ENCODE results near the gene BACE1.
"Not testable (repeated sequence)": the region's sequence is repeated elsewhere in the genome, so short reads cannot be mapped to it uniquely, and the experiment has no call there.

Gene BACE1

DNA sequence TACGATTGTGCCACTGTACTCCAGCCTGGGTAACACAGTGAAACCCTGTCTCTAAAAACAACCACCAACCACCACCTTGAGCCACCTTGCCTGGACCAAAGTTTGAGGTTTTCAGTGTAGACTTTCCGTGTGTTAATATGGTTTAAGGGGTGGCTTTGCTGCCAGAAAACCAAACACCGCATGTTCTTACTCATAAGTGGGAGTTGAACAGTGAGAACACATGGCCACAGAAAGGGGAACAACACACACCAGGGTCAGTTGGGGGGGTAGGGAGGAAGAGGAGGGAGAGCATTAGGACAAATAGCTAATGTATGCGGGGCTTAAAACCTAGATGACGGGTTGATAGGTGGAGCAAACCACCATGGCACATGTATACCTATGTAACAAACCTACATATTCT is 43.9 kb downstream of the BACE1 start:
- not testable (repeated sequence) for DNase-seq

DNA sequence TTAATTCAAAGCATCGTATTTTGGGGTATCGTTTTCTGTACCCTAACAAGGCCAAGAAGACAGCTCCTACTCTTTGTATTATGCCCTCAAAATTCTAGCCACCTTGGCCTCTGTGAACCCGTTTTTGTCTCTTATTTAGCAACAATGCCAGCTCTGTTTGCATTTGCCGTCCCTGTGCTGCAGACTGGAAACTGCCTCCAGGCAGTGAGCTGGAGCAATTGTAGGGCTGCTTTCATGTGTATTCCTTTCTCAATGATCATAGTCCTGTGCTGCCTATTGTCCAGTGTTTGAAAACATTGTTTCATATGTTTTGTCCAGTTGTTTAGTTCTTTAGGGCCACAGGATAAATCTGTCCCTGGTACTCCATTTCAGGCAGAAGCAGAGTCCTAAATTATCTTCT is 44.8 kb downstream of the BACE1 start:
- no peak for DNase-seq

DNA sequence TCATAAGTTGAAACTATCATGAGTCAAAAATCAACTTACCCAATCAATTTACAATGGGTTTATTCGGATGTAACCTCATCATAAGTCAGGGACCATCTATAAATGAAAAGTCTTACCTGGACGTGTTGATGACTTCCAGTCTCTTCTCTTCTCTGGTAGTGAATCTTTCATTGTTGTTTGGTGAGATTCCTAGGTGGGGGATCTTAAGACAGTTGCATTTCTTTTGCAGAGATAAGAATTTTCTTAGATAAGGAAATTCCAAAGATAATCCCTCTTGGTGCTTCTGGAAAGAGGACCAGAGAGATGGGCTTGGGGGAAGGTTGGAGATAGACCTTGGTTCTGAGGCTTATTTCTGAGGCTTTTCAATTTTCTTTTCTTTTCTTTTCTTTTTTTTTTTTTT is 46.2 kb downstream of the BACE1 start:
- no peak for DNase-seq

DNA sequence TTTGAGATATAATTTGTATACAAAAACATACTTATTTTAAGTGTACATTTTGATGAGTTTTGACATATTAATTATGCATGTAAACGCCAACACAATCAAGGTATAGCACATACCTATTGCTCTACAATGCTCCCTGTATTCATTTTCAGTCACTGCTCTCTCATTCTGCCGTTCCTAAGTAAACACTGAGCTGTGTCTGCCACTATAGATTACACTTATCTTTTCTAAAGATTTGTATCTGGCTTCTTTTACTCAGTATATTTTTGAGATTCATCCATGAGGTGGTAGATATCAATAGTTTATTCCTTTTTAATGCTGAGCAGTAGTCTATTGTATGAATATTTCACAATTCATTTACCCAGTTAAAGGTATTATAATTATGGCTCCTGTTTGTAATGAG is 50.3 kb downstream of the BACE1 start:
- no peak for DNase-seq

DNA sequence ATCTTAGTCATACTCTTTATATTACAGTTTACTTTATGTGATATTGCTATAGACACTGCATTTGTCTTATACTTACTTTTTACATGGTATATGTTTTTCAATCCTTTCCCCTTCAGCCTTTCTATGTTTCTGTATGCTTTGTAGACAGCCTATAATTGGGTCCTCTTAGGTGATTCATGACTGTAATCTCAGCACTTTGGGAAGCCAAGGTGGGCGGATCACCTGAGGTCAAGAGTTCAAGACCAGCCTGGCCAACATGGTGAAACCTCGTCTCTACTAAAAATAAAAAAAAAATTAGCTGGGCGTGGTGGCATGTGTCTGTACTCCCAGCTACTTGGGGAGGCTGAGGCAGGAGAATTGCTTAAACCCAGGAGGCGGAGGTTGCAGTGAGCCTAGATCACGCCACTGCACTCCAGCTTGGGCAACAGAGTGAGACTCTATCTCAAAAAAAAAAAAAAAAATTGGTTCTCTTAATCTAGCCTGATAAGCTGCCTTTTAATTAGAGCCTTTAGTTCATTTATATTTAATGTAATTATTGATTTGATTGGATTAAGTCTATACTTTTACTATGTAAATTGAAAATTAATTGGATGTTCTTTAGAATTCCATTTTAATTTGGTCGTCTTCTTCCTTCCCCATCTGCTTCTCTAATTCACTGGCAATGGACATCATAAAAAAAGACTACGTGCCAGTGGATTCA is 51.3 kb downstream of the BACE1 start:
- DNase-seq = not testable (repeated sequence)

DNA sequence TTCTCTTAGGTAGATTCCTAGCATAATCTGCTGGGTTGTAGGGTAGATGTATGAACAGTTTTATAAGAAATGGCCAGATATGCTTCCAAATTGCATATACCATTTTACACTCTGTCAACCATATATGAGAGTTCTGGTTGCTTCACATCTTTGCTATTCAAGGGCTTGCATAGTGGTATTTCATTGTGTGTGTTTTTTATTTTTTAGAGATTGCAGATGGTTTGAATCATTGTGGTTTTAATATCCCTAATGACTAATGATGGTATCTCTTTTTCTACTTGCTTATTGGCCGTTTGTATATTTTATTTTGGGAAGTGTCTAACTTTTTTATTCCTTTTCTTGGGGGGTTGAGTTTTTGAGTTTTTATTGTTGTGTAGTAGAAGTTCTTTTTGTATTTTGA is 56.6 kb downstream of the BACE1 start:
- DNase-seq = no peak

DNA sequence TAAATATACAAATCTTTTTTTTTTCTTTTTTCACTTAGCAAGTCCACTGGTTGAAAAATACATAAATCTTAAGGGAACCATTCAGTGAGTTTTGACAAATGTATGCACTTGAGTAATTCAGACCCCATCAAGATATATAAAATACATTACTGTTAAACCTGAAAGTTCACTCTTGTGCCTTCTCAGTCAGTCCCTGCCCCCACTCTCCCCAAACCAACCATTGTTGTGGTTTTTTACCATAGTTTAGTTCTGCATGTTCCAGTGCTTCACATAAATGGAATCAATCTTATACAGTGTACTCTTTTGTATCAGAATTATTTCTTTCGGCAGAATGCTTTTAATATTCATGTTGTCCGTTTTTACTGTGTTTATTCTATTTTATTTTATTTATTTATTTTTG is 57.5 kb downstream of the BACE1 start:
- DNase-seq = no peak

DNA sequence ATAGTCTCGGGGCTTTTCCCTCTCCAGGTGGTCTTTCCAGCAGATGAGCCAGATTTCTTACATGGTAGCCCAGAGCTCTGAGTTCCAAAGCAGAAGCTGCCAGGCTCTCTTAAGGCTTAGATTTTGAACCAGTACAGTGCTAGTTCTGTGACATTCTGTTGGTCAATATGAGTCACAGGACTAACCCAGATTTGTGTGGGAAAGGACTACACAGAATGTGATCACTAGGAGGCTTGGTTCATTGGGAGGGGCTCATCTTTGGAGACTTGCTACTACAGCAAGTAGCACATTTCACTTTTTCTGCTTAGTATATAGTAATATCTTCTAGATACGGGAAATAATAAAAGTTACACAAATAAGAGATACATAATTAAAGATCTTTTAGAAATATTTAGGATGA is 59.5 kb downstream of the BACE1 start:
- no peak for DNase-seq

DNA sequence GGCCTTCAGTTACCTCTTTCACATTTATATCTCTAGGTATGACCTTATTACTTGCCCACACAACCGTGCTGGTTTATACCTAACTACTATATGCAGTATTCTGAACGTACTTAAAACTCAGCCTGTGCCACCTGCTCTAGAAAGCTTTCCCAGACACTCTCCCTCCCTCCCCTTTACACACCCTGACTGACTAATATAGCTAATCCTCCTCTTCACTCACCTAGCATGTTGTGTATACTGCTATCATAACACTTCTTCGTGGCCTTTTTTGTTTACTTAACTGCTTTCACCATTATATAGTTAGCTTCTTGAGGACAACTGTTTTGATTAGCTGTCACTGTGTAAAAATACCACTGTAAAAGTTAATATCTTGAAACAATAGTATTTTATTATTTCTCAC is 60.1 kb downstream of the BACE1 start:
- DNase-seq = no peak

DNA sequence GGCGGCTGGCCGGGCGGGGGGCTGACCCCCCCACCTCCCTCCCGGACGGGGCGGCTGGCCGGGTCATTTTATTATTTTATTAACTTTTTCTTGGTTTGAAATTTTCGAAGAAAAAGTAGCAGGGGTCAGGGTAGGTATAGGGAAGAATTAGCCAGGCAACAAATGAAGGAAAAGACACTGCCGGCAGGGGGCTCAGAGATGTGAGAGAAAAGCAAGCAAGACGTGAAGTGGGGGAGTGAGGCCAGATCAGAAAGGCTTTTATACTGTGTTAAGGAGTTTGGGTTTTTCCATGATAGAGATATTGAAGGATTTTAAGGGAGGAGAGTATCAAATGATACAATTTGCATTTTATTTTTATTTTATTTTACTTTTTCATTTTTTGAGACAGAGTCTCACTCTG is 64.5 kb downstream of the BACE1 start:
- no peak for DNase-seq

DNA sequence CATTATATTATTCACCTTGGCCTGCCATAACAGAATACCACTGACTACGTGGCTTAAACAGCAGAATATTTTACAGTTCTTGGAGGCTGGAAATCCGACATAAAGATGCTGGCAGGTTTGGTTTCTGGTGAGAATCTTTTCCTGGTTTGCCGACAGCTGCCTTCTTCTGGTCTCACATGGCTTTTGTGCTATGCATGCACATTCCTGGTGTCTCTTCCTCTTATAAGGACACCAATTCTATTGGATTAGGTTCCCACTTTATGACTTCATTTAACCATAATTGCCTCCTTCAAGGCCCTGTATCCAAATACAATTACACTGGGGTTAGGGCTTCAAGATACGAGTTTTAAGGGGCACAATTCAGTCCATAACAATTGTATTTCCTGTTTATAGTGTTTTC is 66.5 kb downstream of the BACE1 start:
- no peak for DNase-seq

DNA sequence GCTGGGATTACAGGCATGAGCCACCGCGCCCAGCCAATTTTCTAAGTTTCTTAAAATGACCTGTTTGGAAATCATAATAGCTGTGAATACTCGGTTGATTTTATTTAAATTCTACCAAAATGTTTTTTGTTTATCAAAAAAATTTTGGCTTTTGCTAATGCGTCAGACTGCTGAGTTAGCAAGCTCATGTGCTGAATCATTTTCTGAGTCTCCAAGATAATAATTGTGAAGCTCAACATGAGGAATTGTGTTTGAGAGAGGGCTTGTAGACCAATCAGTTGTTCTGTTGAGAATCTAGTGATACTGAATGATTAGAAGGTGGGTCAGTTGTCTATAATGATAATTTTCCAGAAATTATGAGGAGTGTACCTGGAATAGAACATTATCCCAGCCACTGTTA is 67.7 kb downstream of the BACE1 start:
- DNase-seq = no peak

DNA sequence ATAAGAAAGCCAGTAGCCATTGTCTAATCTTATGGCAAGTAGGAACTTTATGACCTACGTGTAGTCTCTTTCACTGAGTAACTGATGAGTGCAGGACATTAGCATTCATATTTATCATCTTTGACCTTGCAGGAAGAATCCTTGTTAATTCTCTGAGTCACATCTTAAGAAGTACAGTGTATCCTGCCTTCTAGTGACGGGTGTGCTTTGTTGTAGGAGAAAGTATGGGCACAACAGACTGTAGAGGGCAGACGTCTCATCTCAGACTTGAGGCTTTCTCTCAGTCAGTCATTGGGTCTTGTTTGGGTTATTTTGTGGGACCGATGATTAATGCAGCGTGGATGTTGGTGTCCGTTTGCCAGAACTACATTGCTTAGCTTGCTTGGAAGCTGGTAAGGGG is 76.8 kb downstream of the BACE1 start:
- no peak for DNase-seq

DNA sequence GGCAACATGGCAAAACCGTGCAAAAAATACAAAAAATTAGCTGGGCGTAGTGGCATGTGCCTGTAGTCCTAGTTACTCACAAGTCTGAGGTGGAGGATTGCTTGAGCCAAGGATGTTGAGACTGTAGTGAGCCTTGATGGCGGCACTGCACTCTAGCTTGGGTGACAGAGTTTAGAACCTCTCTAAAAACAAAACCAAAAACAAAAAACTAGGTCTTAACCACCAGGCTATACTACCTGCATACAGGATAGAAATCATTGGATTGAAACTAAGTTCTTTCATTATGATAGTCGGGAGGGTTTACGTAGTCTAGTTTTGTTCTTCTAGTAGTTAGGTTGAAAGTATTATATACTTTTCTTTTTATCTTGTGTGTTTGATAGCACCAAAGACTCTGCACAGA is 77.8 kb downstream of the BACE1 start:
- no peak for DNase-seq

All from NCI-H2227 treated with DMSO at 0.1 percent for 48 hours (cell line).